GM21717 (cell line): Measurements from ENCODE around the gene DNAJC21.

Experiments used
- ATAC-seq: cut with Tn5 transposase; IDR thresholded peaks from one replicate; pipeline ENCODE4 v1.9.1; 2021; ENCODE audit warnings: mild to moderate bottlenecking, moderate library complexity; ENCODE audit not compliant: unreplicated experiment

DNAJC21 gene

GRCh38 chr5:34976347-34976746 lies 47.0 kb downstream of the DNAJC21 start:
- no peak for ATAC-seq

GRCh38 chr5:34977934-34978613 lies 48.7 kb downstream of the DNAJC21 start:
- ATAC-seq = peak; percentile 83

GRCh38 chr5:34978681-34979080 lies 49.3 kb downstream of the DNAJC21 start:
- ATAC-seq = no peak

- ATAC-seq = no peak
Observed at GRCh38 chr5:34982823-34983222, 53.5 kb downstream of the DNAJC21 start.

GRCh38 chr5:34986965-34987364 lies 57.6 kb downstream of the DNAJC21 start:
- no peak for ATAC-seq

- ATAC-seq = no peak
Observed at GRCh38 chr5:34991486-34992238, 62.3 kb downstream of the DNAJC21 start.

GRCh38 chr5:34993951-34994350 lies 64.6 kb downstream of the DNAJC21 start:
- no peak for ATAC-seq

- ATAC-seq = no peak
Observed at GRCh38 chr5:34996261-34996660, 66.9 kb downstream of the DNAJC21 start.

- ATAC-seq = no peak
Observed at GRCh38 chr5:34998058-34998789, 68.9 kb downstream of the DNAJC21 start.

- ATAC-seq = no peak
Observed at GRCh38 chr5:35001842-35002241, 72.5 kb downstream of the DNAJC21 start.

GRCh38 chr5:35002459-35002858 lies 73.1 kb downstream of the DNAJC21 start:
- no peak for ATAC-seq

GRCh38 chr5:35003018-35003957 lies 73.9 kb downstream of the DNAJC21 start:
- ATAC-seq = peak; percentile 72

- ATAC-seq = no peak
Observed at GRCh38 chr5:35004200-35004599, 74.8 kb downstream of the DNAJC21 start.

GRCh38 chr5:35004771-35005170 lies 75.4 kb downstream of the DNAJC21 start:
- no peak for ATAC-seq
